IMR-90 (cell line): ENCODE results near the gene TEX101. TPM values are rescaled to one million over a fixed set of nuclear protein-coding genes. Genes with fewer than 3 reads are reported as not detected.

Source experiments
- ATAC-seq: fragments of 200-7000 bp; cut with Tn5 transposase; 2 replicates; pipeline ENCODE4 v1.9.1; 2020; ENCODE audit warnings: low read depth, mild to moderate bottlenecking, moderate library complexity
- BruUV-seq: library from RNA; stranded (reverse); fragments of 400-500 nt; replicated peaks from 2 replicates; lab custom pipeline; 2021; lab: Mats Ljungman, UMichigan
- CTCF ChIA-PET: fragments of 300-600 bp; formaldehyde crosslinking; extraction: SDS; loops from one replicate; lab custom pipeline; 2021; ENCODE audit warnings: antibody characterized with exemption; lab: Yijun Ruan, JAX
- POLR2A ChIA-PET: fragments of 300-600 bp; sonication (Branson Sonifier 250); formaldehyde crosslinking; loops from one replicate; lab custom pipeline; 2022; ENCODE audit warnings: antibody characterized with exemption; ENCODE audit not compliant: unreplicated experiment; lab: Charles Lee
- DNase-seq: peaks from one replicate; pipeline ENCODE4 v3.0.0; 2013
- H2AFZ ChIP-seq: replicated peaks from 2 replicates; pipeline ENCODE3; 2013; ENCODE audit warnings: low read length, mild to moderate bottlenecking; ENCODE audit not compliant: poor library complexity
- H2AK5ac ChIP-seq: 2 replicates; pipeline ENCODE4 v1.6.1; 2013; ENCODE audit warnings: low read depth, low read length, inconsistent platforms
- H2AK9ac ChIP-seq: replicated peaks from 2 replicates; pipeline ENCODE3; 2013; ENCODE audit warnings: mild to moderate bottlenecking, low read depth, low read length, moderate library complexity; ENCODE audit not compliant: poor library complexity
- H2BK120ac ChIP-seq: 2 replicates; pipeline ENCODE4 v1.6.1; 2013; ENCODE audit warnings: low read depth, low read length, inconsistent platforms
- H2BK15ac ChIP-seq: 3 replicates; pipeline ENCODE4 v1.6.1; 2013; ENCODE audit warnings: low read depth, low read length, inconsistent platforms
- H2BK20ac ChIP-seq: 2 replicates; pipeline ENCODE4 v1.6.1; 2013; ENCODE audit warnings: low read depth, mild to moderate bottlenecking, inconsistent platforms, low read length, moderate library complexity
- H2BK5ac ChIP-seq: 2 replicates; pipeline ENCODE4 v1.6.1; 2013; ENCODE audit warnings: mild to moderate bottlenecking, low read depth, low read length, inconsistent platforms; ENCODE audit not compliant: poor library complexity, severe bottlenecking
- H3K14ac ChIP-seq: replicated peaks from 2 replicates; pipeline ENCODE4 v1.6.1; 2013; ENCODE audit warnings: low read depth, low read length, inconsistent platforms
- H3K18ac ChIP-seq: 2 replicates; pipeline ENCODE4 v1.6.1; 2013; ENCODE audit warnings: low read depth, low read length, control low read depth
- H3K23ac ChIP-seq: 2 replicates; pipeline ENCODE4 v1.6.1; 2013; ENCODE audit warnings: low read depth, low read length, inconsistent platforms
- H3K27ac ChIP-seq: 2 replicates; pipeline ENCODE4 v1.5.1; 2013; ENCODE audit warnings: mild to moderate bottlenecking, control low read depth, low read length; ENCODE audit not compliant: insufficient read depth
- H3K27me3 ChIP-seq: 2 replicates; pipeline ENCODE4 v1.6.1; 2013; ENCODE audit warnings: low read length; ENCODE audit not compliant: control insufficient read depth, insufficient read depth
- H3K36me3 ChIP-seq: 2 replicates; pipeline ENCODE4 v1.6.1; 2013; ENCODE audit warnings: low read length, mixed read lengths; ENCODE audit not compliant: control insufficient read depth, insufficient read depth
- H3K4ac ChIP-seq: 2 replicates; pipeline ENCODE4 v1.6.1; 2013; ENCODE audit warnings: low read depth, low read length, inconsistent platforms
- H3K4me1 ChIP-seq: 2 replicates; pipeline ENCODE4 v1.6.1; 2013; ENCODE audit warnings: low read length, mixed read lengths; ENCODE audit not compliant: control insufficient read depth, insufficient read depth
- H3K4me2 ChIP-seq: 2 replicates; pipeline ENCODE4 v1.6.1; 2013; ENCODE audit warnings: low read depth, mild to moderate bottlenecking, control low read depth, low read length, moderate library complexity
- H3K4me3 ChIP-seq: 2 replicates; pipeline ENCODE4 v1.5.1; 2013; ENCODE audit warnings: low read depth, mild to moderate bottlenecking, control low read depth, low read length, moderate library complexity; ENCODE audit not compliant: insufficient read depth
- H3K56ac ChIP-seq: 2 replicates; pipeline ENCODE4 v1.6.1; 2013; ENCODE audit warnings: low read length, inconsistent platforms; ENCODE audit not compliant: insufficient read depth; ENCODE audit errors: extremely low read depth
- H3K79me1 ChIP-seq, 2 experiments: 2 replicates each; pipeline ENCODE4 v1.6.1; 2013; ENCODE audit warnings: low read length in 2 of 2, inconsistent platforms in 1 of 2, low read depth in 1 of 2
- H3K9ac ChIP-seq: 2 replicates; pipeline ENCODE4 v1.6.1; 2013; ENCODE audit warnings: low read depth, low read length, control low read depth
- H3K9me1 ChIP-seq: 2 replicates; pipeline ENCODE4 v1.6.1; 2013; ENCODE audit warnings: low read length, inconsistent platforms; ENCODE audit not compliant: insufficient read depth
- H3K9me3 ChIP-seq: 2 replicates; pipeline ENCODE4 v1.6.1; 2013; ENCODE audit warnings: low read length; ENCODE audit not compliant: control insufficient read depth, insufficient read depth
- H4K20me1 ChIP-seq: 2 replicates; pipeline ENCODE4 v1.6.1; 2013; ENCODE audit warnings: low read length, inconsistent platforms; ENCODE audit not compliant: insufficient read depth
- H4K5ac ChIP-seq: 2 replicates; pipeline ENCODE4 v1.6.1; 2013; ENCODE audit warnings: mild to moderate bottlenecking, low read depth, low read length, control low read depth
- H4K8ac ChIP-seq, 2 experiments: 2 replicates each; pipeline ENCODE4 v1.6.1; 2013; ENCODE audit warnings: low read depth in 2 of 2, low read length in 2 of 2, control low read depth in 1 of 2, inconsistent platforms in 1 of 2
- H4K91ac ChIP-seq: 2 replicates; pipeline ENCODE4 v1.6.1; 2013; ENCODE audit warnings: low read depth, low read length, inconsistent platforms; ENCODE audit not compliant: insufficient read depth
- BHLHE40 ChIP-seq: fragments of 150-350 bp; IDR thresholded peaks from 2 replicates; pipeline ENCODE4 v1.6.1; 2016; ENCODE audit warnings: mild to moderate bottlenecking, low read depth, low read length
- CHD1 ChIP-seq: IDR thresholded peaks from 2 replicates; pipeline ENCODE4 v1.6.1; 2012; ENCODE audit warnings: low read depth, low read length, improper control_type of control experiment
- ELK1 ChIP-seq: fragments of 150-350 bp; IDR thresholded peaks from 2 replicates; pipeline ENCODE4 v1.6.1; 2016; ENCODE audit warnings: low read depth, mild to moderate bottlenecking, low read length, moderate library complexity, borderline replicate concordance
- FOS ChIP-seq: fragments of 150-350 bp; IDR thresholded peaks from 2 replicates; pipeline ENCODE4 v1.6.1; 2016; ENCODE audit warnings: low read depth, low read length
- MAFK ChIP-seq: IDR thresholded peaks from 2 replicates; pipeline ENCODE4 v1.6.1; 2012; ENCODE audit warnings: low read depth, low read length, improper control_type of control experiment
- MAZ ChIP-seq: IDR thresholded peaks from 2 replicates; pipeline ENCODE4 v1.6.1; 2012; ENCODE audit warnings: low read depth, mild to moderate bottlenecking, low read length, improper control_type of control experiment, moderate library complexity, borderline replicate concordance
- MXI1 ChIP-seq: IDR thresholded peaks from 2 replicates; pipeline ENCODE4 v1.6.1; 2012; ENCODE audit warnings: low read depth, mild to moderate bottlenecking, low read length, moderate library complexity, borderline replicate concordance
- NFE2L2 ChIP-seq: fragments of 150-350 bp; IDR thresholded peaks from 2 replicates; pipeline ENCODE4 v1.6.1; 2016; ENCODE audit warnings: low read depth, mild to moderate bottlenecking, low read length
- RAD21 ChIP-seq: IDR thresholded peaks from 2 replicates; pipeline ENCODE4 v1.6.1; 2012; ENCODE audit warnings: low read length, improper control_type of control experiment
- RCOR1 ChIP-seq: IDR thresholded peaks from 2 replicates; pipeline ENCODE4 v1.6.1; 2012; ENCODE audit warnings: mild to moderate bottlenecking, low read length, improper control_type of control experiment; ENCODE audit not compliant: insufficient replicate concordance
- RFX5 ChIP-seq: IDR thresholded peaks from 2 replicates; pipeline ENCODE4 v1.8.0; 2012; ENCODE audit warnings: low read depth, mild to moderate bottlenecking, low read length, moderate library complexity
- SMC3 ChIP-seq: fragments of 150-350 bp; IDR thresholded peaks from 2 replicates; pipeline ENCODE4 v1.6.1; 2016; ENCODE audit warnings: low read depth, mild to moderate bottlenecking, antibody characterized with exemption, low read length, moderate library complexity
- WGBS, 2 experiments: methylation state at CpG; one replicate each; pipeline versions ENCODE4 v1.1.5 to v1.1.7; 2013; ENCODE audit warnings: missing lambda C conversion rate in 2 of 2; ENCODE audit not compliant: insufficient read length in 1 of 2; ENCODE audit errors: extremely low coverage in 2 of 2; 5-methylcytosine and 5-hydroxymethylcytosine counted together
- dilution Hi-C: fragments of 300-500 bp; cut with HindIII; formaldehyde crosslinking; loops from one replicate; pipeline ENCODE4 v1.14.3; 2018; ENCODE audit warnings: low sequenced_read_pairs; ENCODE audit not compliant: unreplicated experiment
- in situ Hi-C: fragments of 300-500 bp; cut with MboI; formaldehyde crosslinking; loops from 3 replicates; pipeline ENCODE4 v1.14.3; 2019; ENCODE audit warnings: low sequenced_read_pairs, inconsistent platforms, mixed read lengths
- intact Hi-C: fragments of 100-400 bp; cut with micrococcal nuclease; formaldehyde crosslinking; loops from 2 replicates; pipeline ENCODE4 v1.10.0; 2022
- polyA plus RNA-seq, 3 experiments: library from polyadenylated mRNA; depleted of rRNA; stranded (reverse); fragments of >200 nt; gene quantifications; 2 replicates each; pipeline ENCODE4 v1.2.3, GENCODE V29; 2012; ENCODE audit warnings: low replicate concordance in 1 of 3
- total RNA-seq: library from RNA; depleted of rRNA; stranded (reverse); fragments of >200 nt; gene quantifications from 2 replicates; pipeline ENCODE4 v1.2.3, GENCODE V29; 2012
- TF ChIP-seq, protein P1 (sequence below): fragments of 150-350 bp; IDR thresholded peaks from 2 replicates; pipeline ENCODE4 v1.6.1; 2017; ENCODE audit warnings: mild to moderate bottlenecking, antibody characterized with exemption, low read length, low read depth

The TEX101 gene
- total and polyA plus RNA-seq, 2 of the 4 experiments (the other 2 are of a cell fraction) = not detected

GRCh38 chr19:43380008-43380407 is 34.7 kb upstream of the TEX101 start:
- H3K36me3 ChIP-seq = no peaks in the 10 kb centered on the region
- WGBS, 2 experiments = 0% methylated on average over 3 of the region's 14 CpGs; no CpG with 5 or more reads in 1 of the 2 experiments
- no peak overlapping the region for H3K27ac ChIP-seq
- BruUV-seq = no TSS peak
- H3K4ac ChIP-seq = no peak overlapping the region
- H4K8ac ChIP-seq = no peak overlapping the region
- POLR2A ChIA-PET = no interaction called here
- H3K9ac ChIP-seq = no peak overlapping the region
- intact Hi-C loops (no loop called here), in situ Hi-C loops (no loop called here), dilution Hi-C loops (no loop called here)
- no peak overlapping the region for H2BK15ac ChIP-seq
- H2BK120ac ChIP-seq = no peak overlapping the region
- H4K20me1 ChIP-seq = no peaks in the 10 kb centered on the region
- H2BK5ac ChIP-seq = no peak overlapping the region
- H4K91ac ChIP-seq = no peak overlapping the region
- H2BK20ac ChIP-seq = no peak overlapping the region
- DNase-seq = no peak
- H2AFZ ChIP-seq = no peak overlapping the region
- H3K23ac ChIP-seq = no peak overlapping the region
- no peaks in the 10 kb centered on the region for H3K9me1 ChIP-seq
- no peaks in the 10 kb centered on the region for H3K79me1 ChIP-seq
- no peak overlapping the region for H3K4me2 ChIP-seq
- no peak overlapping the region for H3K4me3 ChIP-seq
- H3K56ac ChIP-seq = no peak overlapping the region
- CTCF ChIA-PET = no interaction called here
- H3K9me3 ChIP-seq = no peaks in the 10 kb centered on the region
- H2AK9ac ChIP-seq = no peak overlapping the region
- no peak overlapping the region for H3K14ac ChIP-seq
- ATAC-seq = no peak
- H3K27me3 ChIP-seq = peaks cover 13% of the 10 kb centered on the region
- TF ChIP-seq, protein P1, sequence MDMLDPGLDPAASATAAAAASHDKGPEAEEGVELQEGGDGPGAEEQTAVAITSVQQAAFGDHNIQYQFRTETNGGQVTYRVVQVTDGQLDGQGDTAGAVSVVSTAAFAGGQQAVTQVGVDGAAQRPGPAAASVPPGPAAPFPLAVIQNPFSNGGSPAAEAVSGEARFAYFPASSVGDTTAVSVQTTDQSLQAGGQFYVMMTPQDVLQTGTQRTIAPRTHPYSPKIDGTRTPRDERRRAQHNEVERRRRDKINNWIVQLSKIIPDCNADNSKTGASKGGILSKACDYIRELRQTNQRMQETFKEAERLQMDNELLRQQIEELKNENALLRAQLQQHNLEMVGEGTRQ = no peak
- TF ChIP-seq ELK1 (no peak), CHD1 (no peak), SMC3 (no peak), RFX5 (no peak), FOS (no peak), MAFK (no peak), RAD21 (no peak), RCOR1 (no peak), BHLHE40 (no peak), MAZ (no peak), MXI1 (no peak), NFE2L2 (no peak)
- no peak overlapping the region for H3K18ac ChIP-seq
- H4K5ac ChIP-seq = no peak overlapping the region
- no peak overlapping the region for H2AK5ac ChIP-seq
- H3K4me1 ChIP-seq = no peaks in the 10 kb centered on the region
